B cell (primary cell): Measurements from ENCODE around the gene RLN3. TPM values are rescaled to one million over a fixed set of nuclear protein-coding genes. Genes with fewer than 3 reads are reported as not detected.
A peak's percentile ranks its signal among the peaks of the same experiment; 100 is the strongest.

ENCODE experiments used
- ATAC-seq: fragments of 200-7000 bp; cut with Tn5 transposase; one replicate; pipeline ENCODE4 v1.10.0; 2021; ENCODE audit warnings: low read depth, mild to moderate bottlenecking, moderate number of reproducible peaks, moderate library complexity
- CTCF ChIA-PET: fragments of 350-600 bp; sonication (Branson Sonifier 250); formaldehyde crosslinking; loops from one replicate; lab custom pipeline; 2021; ENCODE audit warnings: antibody characterized with exemption, inconsistent platforms; lab: Charles Lee
- POLR2A ChIA-PET: fragments of 350-600 bp; sonication (Branson Sonifier 250); formaldehyde crosslinking; loops from one replicate; lab custom pipeline; 2021; ENCODE audit warnings: antibody characterized with exemption; lab: Charles Lee
- DNase-seq: peaks from one replicate; pipeline ENCODE4 v3.0.0; 2013
- H2AFZ ChIP-seq: 2 replicates; pipeline ENCODE4 v1.6.1; 2012; ENCODE audit warnings: mild to moderate bottlenecking, low read depth, low read length; ENCODE audit not compliant: insufficient read depth, poor library complexity, severe bottlenecking
- H3K27ac ChIP-seq, 2 donors: 1 replicate in 1 of 2; 2 replicates in 1 of 2; pipeline ENCODE4 v1.5.1; 2012 to 2013; ENCODE audit warnings: low read length in 2 of 2, mild to moderate bottlenecking in 2 of 2, moderate library complexity in 1 of 2
- H3K27me3 ChIP-seq, 4 experiments: fragments of 200-600 bp in 1 of 4; sonication (generic) in 1 of 4; replicated peaks in 1 of 4; 1 replicate in 2 of 4; 2 replicates in 2 of 4; pipeline versions ENCODE4 v1.6.1 to v1.7.0; 2013 to 2016; ENCODE audit warnings: low read length in 3 of 4, mild to moderate bottlenecking in 2 of 4, mixed read lengths in 1 of 4, moderate library complexity in 1 of 4; ENCODE audit not compliant: insufficient read depth in 4 of 4, control insufficient read depth in 3 of 4; ENCODE audit errors: control extremely low read depth in 1 of 4
- H3K36me3 ChIP-seq, 2 experiments: replicated peaks in 1 of 2; 1 replicate in 1 of 2; 2 replicates in 1 of 2; pipeline versions ENCODE4 v1.6.1 to v1.7.1; 2013; ENCODE audit warnings: low read length in 1 of 2; ENCODE audit not compliant: insufficient read depth in 2 of 2, control insufficient read depth in 1 of 2; ENCODE audit errors: control extremely low read depth in 1 of 2, extremely low read depth in 1 of 2
- H3K4me1 ChIP-seq, 2 donors: fragments of 200-600 bp in 1 of 2; sonication (generic) in 1 of 2; 1 replicate in 1 of 2; 2 replicates in 1 of 2; pipeline versions ENCODE4 v1.5.1 to v1.6.1; 2013 to 2017; ENCODE audit warnings: low read length in 2 of 2; ENCODE audit not compliant: control insufficient read depth in 2 of 2, insufficient read depth in 2 of 2
- H3K4me2 ChIP-seq: replicated peaks from 2 replicates; pipeline ENCODE3; 2012; ENCODE audit warnings: mild to moderate bottlenecking, low read depth, low read length; ENCODE audit not compliant: poor library complexity, severe bottlenecking
- H3K4me3 ChIP-seq, 5 experiments: fragments of 200-600 bp in 1 of 5; sonication (generic) in 1 of 5; 1 replicate in 3 of 5; 2 replicates in 2 of 5; pipeline versions ENCODE4 v1.5.1 to v1.7.0; 2011 to 2016; ENCODE audit warnings: low read length in 4 of 5, mild to moderate bottlenecking in 4 of 5, low read depth in 2 of 5, control low read depth in 1 of 5, moderate library complexity in 1 of 5; ENCODE audit not compliant: insufficient read depth in 1 of 5; ENCODE audit errors: control extremely low read depth in 1 of 5, extremely low read depth in 1 of 5
- H3K79me2 ChIP-seq: fragments of 200-600 bp; sonication (generic); one replicate; pipeline ENCODE4 v1.6.0; 2016; ENCODE audit warnings: low read length; ENCODE audit not compliant: control insufficient read depth, insufficient read depth
- H3K9ac ChIP-seq: fragments of 200-600 bp; sonication (generic); 2 replicates; pipeline ENCODE4 v1.6.1; 2017; ENCODE audit warnings: mild to moderate bottlenecking, low read length, moderate library complexity
- H3K9me3 ChIP-seq, 3 donors: one replicate each; pipeline versions ENCODE4 v1.6.1 to v1.7.1; 2013; ENCODE audit warnings: low read length in 2 of 3; ENCODE audit not compliant: control insufficient read depth in 2 of 3, insufficient read depth in 1 of 3; ENCODE audit errors: control extremely low read depth in 1 of 3
- H4K20me1 ChIP-seq: 2 replicates; pipeline ENCODE4 v1.6.0; 2012; ENCODE audit warnings: mild to moderate bottlenecking, low read length; ENCODE audit not compliant: insufficient read depth, control insufficient read depth, poor library complexity, severe bottlenecking
- H3K27ac Mint-ChIP-seq: one replicate; pipeline ENCODE4 v1.8.0; 2021; ENCODE audit warnings: mixed read lengths
- H3K27me3 Mint-ChIP-seq: one replicate; pipeline ENCODE4 v1.8.0; 2021; ENCODE audit warnings: mixed read lengths
- H3K4me1 Mint-ChIP-seq: one replicate; pipeline ENCODE4 v1.8.0; 2021; ENCODE audit warnings: mixed read lengths
- H3K4me3 Mint-ChIP-seq: one replicate; pipeline ENCODE4 v1.8.0; 2021; ENCODE audit warnings: mixed read lengths
- H3K9me3 Mint-ChIP-seq: one replicate; pipeline ENCODE4 v1.8.0; 2022; ENCODE audit warnings: mixed read lengths; ENCODE audit not compliant: insufficient read depth
- CTCF ChIP-seq: fragments of 200-600 bp; IDR thresholded peaks from one replicate; pipeline ENCODE4 v1.8.0; 2022; ENCODE audit warnings: antibody characterized with exemption, mild to moderate bottlenecking
- EZH2 ChIP-seq: IDR thresholded peaks from 2 replicates; pipeline ENCODE4 v1.6.1; 2012; ENCODE audit warnings: borderline replicate concordance, low read depth, mild to moderate bottlenecking, moderate library complexity, low read length; ENCODE audit not compliant: insufficient read depth, poor library complexity, severe bottlenecking
- WGBS: methylation state at CpG from one replicate; pipeline ENCODE4 v1.1.5; 2013; ENCODE audit warnings: missing lambda C conversion rate; ENCODE audit not compliant: insufficient coverage; 5-methylcytosine and 5-hydroxymethylcytosine counted together
- intact Hi-C: fragments of 100-400 bp; cut with micrococcal nuclease; formaldehyde crosslinking; loops from one replicate; pipeline ENCODE4 v1.10.0; 2022
- polyA plus RNA-seq: library from polyadenylated mRNA; depleted of rRNA; stranded (reverse); fragments of >200 nt; gene quantifications from 2 replicates; pipeline ENCODE4 v1.2.3, GENCODE V29; 2012
- total RNA-seq, 2 donors: library from RNA; stranded (reverse); fragments of 120-200 nt in 1 of 2; gene quantifications; 1 replicate in 1 of 2; 2 replicates in 1 of 2; pipeline versions ENCODE4 v1.2.3 to v1.2.4, GENCODE V29; 2013 to 2022

RLN3 gene
- total and polyA plus RNA-seq, 2 donors (not counting 1 experiment from before 2014, with no cell fraction given), result 0.42 TPM; not detected in 1

GRCh38 chr19:14021474-14021873 is 6.5 kb upstream of the RLN3 start:
- no peak overlapping the region for H2AFZ ChIP-seq
- peaks cover 8% of the 10 kb centered on the region for H3K79me2 ChIP-seq
- no peak overlapping the region for H3K4me3 ChIP-seq
- no peak overlapping the region for H3K27ac ChIP-seq
- POLR2A ChIA-PET, result interaction anchor here (1.1 kb wide), 1 partner anchor 10 kb away, joined by 4 read pairs; the partner anchor contains the start of gene IL27RA
- H3K4me1 ChIP-seq, result peaks cover 13 to 38% of the 10 kb centered on the region in 2 donors
- H4K20me1 ChIP-seq, result no peaks in the 10 kb centered on the region
- ATAC-seq, result no peak
- Mint-ChIP-seq H3K9me3 (no peaks in the 10 kb centered on the region), H3K4me3 (no peak overlapping the region), H3K27ac (peak overlapping the region; percentile 67), H3K4me1 (peaks cover 20% of the 10 kb centered on the region), H3K27me3 (no peaks in the 10 kb centered on the region)
- DNase-seq, result no peak
- intact Hi-C loops, result no loop called here
- H3K4me2 ChIP-seq, result no peak overlapping the region
- TF ChIP-seq EZH2 (no peak), CTCF (no peak)
- H3K27me3 ChIP-seq, result no peaks in the 10 kb centered on the region
- H3K9ac ChIP-seq, result no peak overlapping the region
- CTCF ChIA-PET, result interaction anchor here (0.6 to 3.4 kb wide), 7 partner anchors 10 to 250 kb away, joined by 3 to 23 read pairs (median 4); partner anchors contain the start of gene IL27RA
- WGBS, result 72% methylated on average over 5 of the region's 5 CpGs
- no peaks in the 10 kb centered on the region for H3K36me3 ChIP-seq
- no peaks in the 10 kb centered on the region for H3K9me3 ChIP-seq

- Histone ChIP-seq H2AFZ (no peak overlapping the region), H3K4me1 (peaks cover 13 to 29% of the 10 kb centered on the region in 2 donors), H3K9ac (no peak overlapping the region), H3K36me3 (no peaks in the 10 kb centered on the region), H3K27ac (no peak overlapping the region), H3K4me2 (no peak overlapping the region), H3K4me3 (no peak overlapping the region), H3K9me3 (no peaks in the 10 kb centered on the region), H3K27me3 (no peaks in the 10 kb centered on the region), H3K79me2 (peaks cover 8% of the 10 kb centered on the region), H4K20me1 (no peaks in the 10 kb centered on the region)
- Mint-ChIP-seq H3K9me3 (no peaks in the 10 kb centered on the region), H3K4me1 (peaks cover 20% of the 10 kb centered on the region), H3K27me3 (no peaks in the 10 kb centered on the region), H3K4me3 (no peak overlapping the region), H3K27ac (peak overlapping the region; percentile 10)
- ATAC-seq (no peak), DNase-seq (no peak)
- ChIA-PET POLR2A (interaction anchor here (0.5 to 1.1 kb wide), 2 partner anchors 9 to 24 kb away, joined by 3 to 4 read pairs; partner anchors contain the start of gene IL27RA), CTCF (interaction anchor here (0.6 to 3.4 kb wide), 8 partner anchors 9 to 118 kb away, joined by 3 to 23 read pairs (median 4); partner anchors contain the start of gene IL27RA)
- TF ChIP-seq EZH2 (no peak), CTCF (no peak)
- intact Hi-C loops, result no loop called here
- 100% methylated on average over 2 of the region's 4 CpGs for WGBS
These were observed 5.5 kb upstream of the RLN3 start for GRCh38 chr19:14022469-14022868.
